CD4-positive, alpha-beta T cell (primary cell): ENCODE results near the gene ADARB2. TPM values are rescaled to one million over a fixed set of nuclear protein-coding genes. Genes with fewer than 3 reads are reported as not detected.

Source experiments
- ATAC-seq: fragments of 200-7000 bp; cut with Tn5 transposase; one replicate; pipeline ENCODE4 v1.10.0; 2022; ENCODE audit warnings: mild to moderate bottlenecking; ENCODE audit not compliant: poor library complexity
- CTCF ChIA-PET: fragments of 350-600 bp; sonication (Branson Sonifier 250); formaldehyde crosslinking; loops from one replicate; lab custom pipeline; 2021; ENCODE audit warnings: antibody characterized with exemption, inconsistent platforms; lab: Charles Lee
- POLR2A ChIA-PET: fragments of 350-600 bp; sonication (Branson Sonifier 250); formaldehyde crosslinking; loops from one replicate; lab custom pipeline; 2021; ENCODE audit warnings: antibody characterized with exemption, inconsistent platforms; lab: Charles Lee
- DNase-seq, 14 experiments: peaks; one replicate each; pipeline ENCODE4 v3.0.0-alpha.2; 2013 to 2020; ENCODE audit warnings: mixed read lengths in 2 of 14
- H3K27ac ChIP-seq, 2 donors: one replicate each; pipeline versions ENCODE4 v1.5.1 to v1.7.0; 2013; ENCODE audit warnings: low read length in 2 of 2, low read depth in 1 of 2, mild to moderate bottlenecking in 1 of 2
- H3K27me3 ChIP-seq, 2 experiments: 1 replicate in 1 of 2; 2 replicates in 1 of 2; pipeline versions ENCODE4 v1.6.1 to v1.7.0; 2013; ENCODE audit warnings: low read length in 2 of 2, control low read depth in 1 of 2, mild to moderate bottlenecking in 1 of 2, moderate library complexity in 1 of 2; ENCODE audit not compliant: insufficient read depth in 2 of 2, control insufficient read depth in 1 of 2
- H3K36me3 ChIP-seq: one replicate; pipeline ENCODE4 v1.6.1; 2013; ENCODE audit warnings: low read length, control low read depth; ENCODE audit not compliant: insufficient read depth
- H3K4me1 ChIP-seq: one replicate; pipeline ENCODE4 v1.6.1; 2013; ENCODE audit warnings: low read length, control low read depth; ENCODE audit not compliant: insufficient read depth
- H3K4me3 ChIP-seq: one replicate; pipeline ENCODE4 v1.5.1; 2013; ENCODE audit warnings: mild to moderate bottlenecking, low read length, moderate library complexity
- H3K9me3 ChIP-seq, 2 experiments: 1 replicate in 1 of 2; 2 replicates in 1 of 2; pipeline versions ENCODE4 v1.6.1 to v1.7.0; 2013; ENCODE audit warnings: low read length in 2 of 2, mild to moderate bottlenecking in 2 of 2, control low read depth in 1 of 2, moderate library complexity in 1 of 2; ENCODE audit not compliant: control insufficient read depth in 1 of 2, insufficient read depth in 1 of 2
- H3K27ac Mint-ChIP-seq: one replicate; pipeline ENCODE4 v1.8.0; 2020; ENCODE audit warnings: mixed read lengths
- H3K27me3 Mint-ChIP-seq: one replicate; pipeline ENCODE4 v1.8.0; 2021; ENCODE audit warnings: mixed read lengths
- H3K36me3 Mint-ChIP-seq: one replicate; pipeline ENCODE4 v1.8.0; 2021; ENCODE audit warnings: low read depth, mixed read lengths
- H3K4me1 Mint-ChIP-seq: one replicate; pipeline ENCODE4 v1.8.0; 2021; ENCODE audit warnings: low read depth, mixed read lengths
- H3K4me3 Mint-ChIP-seq: one replicate; pipeline ENCODE4 v1.8.0; 2020; ENCODE audit warnings: mild to moderate bottlenecking, mixed read lengths
- H3K9me3 Mint-ChIP-seq: one replicate; pipeline ENCODE4 v1.8.0; 2020; ENCODE audit warnings: mixed read lengths
- intact Hi-C, 2 experiments: fragments of 100-400 bp; cut with DNase I in 1 of 2; cut with micrococcal nuclease in 1 of 2; formaldehyde crosslinking; loops; one replicate each; pipeline versions ENCODE4 v1.15.1 to v1.9.0; 2023 to 2025; cut with DNase I, micrococcal nuclease
- total RNA-seq, 174 experiments: library from RNA in 2 of 174; stranded (reverse) in 2 of 174; gene quantifications; one replicate each; pipeline ENCODE4 v1.2.3 and lab custom pipeline; 2021 to 2026
- TF ChIP-seq, protein P1 (sequence below): fragments of 200-600 bp; IDR thresholded peaks from one replicate; pipeline ENCODE4 v1.8.0; 2022; ENCODE audit warnings: antibody characterized with exemption, mild to moderate bottlenecking

Gene ADARB2
- total RNA-seq, 2 experiments from 2014 or later: 0.14 TPM; not detected in 1

DNA sequence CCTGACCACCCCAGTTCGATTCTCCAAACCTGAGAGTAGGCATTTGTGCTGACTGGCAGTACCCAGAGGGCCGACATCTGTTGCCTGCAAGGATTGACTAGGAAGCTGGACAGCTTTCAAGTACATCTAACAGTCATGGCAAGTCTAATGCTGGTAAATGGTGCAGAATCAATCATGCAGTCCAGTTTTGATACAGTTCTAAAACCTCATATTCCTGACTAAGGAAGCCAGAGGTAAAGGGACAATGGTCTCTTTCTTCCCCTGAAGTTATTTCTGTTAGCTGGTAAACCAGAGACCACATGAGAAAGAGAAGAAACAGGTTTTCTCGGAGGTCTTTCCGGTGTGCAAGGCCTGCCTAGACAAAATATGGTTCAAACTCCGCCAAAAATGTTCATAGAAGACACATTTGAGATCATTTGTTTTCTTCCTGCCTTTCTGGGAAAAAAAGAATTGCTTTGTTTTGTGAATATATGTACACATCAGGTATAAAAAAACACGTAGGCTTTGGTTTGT lies 584.0 kb downstream of the ADARB2 start:
- ChIA-PET CTCF (no interaction called here), POLR2A (no interaction called here)
- H3K4me1 Mint-ChIP-seq: peaks cover 5% of the 10 kb centered on the region
- Histone ChIP-seq H3K4me3 (no peak overlapping the region), H3K36me3 (no peaks in the 10 kb centered on the region), H3K4me1 (peaks cover 6% of the 10 kb centered on the region), H3K27me3 (peaks cover 0 to 3% of the 10 kb centered on the region in 2 experiments), H3K27ac (no peak overlapping the region), H3K9me3 (no peaks in the 10 kb centered on the region)
- H3K36me3 Mint-ChIP-seq: no peaks in the 10 kb centered on the region
- intact Hi-C loops: no loop called here
- H3K27me3 Mint-ChIP-seq: no peaks in the 10 kb centered on the region
- no peak overlapping the region for H3K4me3 Mint-ChIP-seq
- TF ChIP-seq, protein P1, sequence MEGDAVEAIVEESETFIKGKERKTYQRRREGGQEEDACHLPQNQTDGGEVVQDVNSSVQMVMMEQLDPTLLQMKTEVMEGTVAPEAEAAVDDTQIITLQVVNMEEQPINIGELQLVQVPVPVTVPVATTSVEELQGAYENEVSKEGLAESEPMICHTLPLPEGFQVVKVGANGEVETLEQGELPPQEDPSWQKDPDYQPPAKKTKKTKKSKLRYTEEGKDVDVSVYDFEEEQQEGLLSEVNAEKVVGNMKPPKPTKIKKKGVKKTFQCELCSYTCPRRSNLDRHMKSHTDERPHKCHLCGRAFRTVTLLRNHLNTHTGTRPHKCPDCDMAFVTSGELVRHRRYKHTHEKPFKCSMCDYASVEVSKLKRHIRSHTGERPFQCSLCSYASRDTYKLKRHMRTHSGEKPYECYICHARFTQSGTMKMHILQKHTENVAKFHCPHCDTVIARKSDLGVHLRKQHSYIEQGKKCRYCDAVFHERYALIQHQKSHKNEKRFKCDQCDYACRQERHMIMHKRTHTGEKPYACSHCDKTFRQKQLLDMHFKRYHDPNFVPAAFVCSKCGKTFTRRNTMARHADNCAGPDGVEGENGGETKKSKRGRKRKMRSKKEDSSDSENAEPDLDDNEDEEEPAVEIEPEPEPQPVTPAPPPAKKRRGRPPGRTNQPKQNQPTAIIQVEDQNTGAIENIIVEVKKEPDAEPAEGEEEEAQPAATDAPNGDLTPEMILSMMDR: no peak
- no peak overlapping the region for H3K27ac Mint-ChIP-seq
- no peak for DNase-seq
- no peak for ATAC-seq
- H3K9me3 Mint-ChIP-seq: no peaks in the 10 kb centered on the region

DNA sequence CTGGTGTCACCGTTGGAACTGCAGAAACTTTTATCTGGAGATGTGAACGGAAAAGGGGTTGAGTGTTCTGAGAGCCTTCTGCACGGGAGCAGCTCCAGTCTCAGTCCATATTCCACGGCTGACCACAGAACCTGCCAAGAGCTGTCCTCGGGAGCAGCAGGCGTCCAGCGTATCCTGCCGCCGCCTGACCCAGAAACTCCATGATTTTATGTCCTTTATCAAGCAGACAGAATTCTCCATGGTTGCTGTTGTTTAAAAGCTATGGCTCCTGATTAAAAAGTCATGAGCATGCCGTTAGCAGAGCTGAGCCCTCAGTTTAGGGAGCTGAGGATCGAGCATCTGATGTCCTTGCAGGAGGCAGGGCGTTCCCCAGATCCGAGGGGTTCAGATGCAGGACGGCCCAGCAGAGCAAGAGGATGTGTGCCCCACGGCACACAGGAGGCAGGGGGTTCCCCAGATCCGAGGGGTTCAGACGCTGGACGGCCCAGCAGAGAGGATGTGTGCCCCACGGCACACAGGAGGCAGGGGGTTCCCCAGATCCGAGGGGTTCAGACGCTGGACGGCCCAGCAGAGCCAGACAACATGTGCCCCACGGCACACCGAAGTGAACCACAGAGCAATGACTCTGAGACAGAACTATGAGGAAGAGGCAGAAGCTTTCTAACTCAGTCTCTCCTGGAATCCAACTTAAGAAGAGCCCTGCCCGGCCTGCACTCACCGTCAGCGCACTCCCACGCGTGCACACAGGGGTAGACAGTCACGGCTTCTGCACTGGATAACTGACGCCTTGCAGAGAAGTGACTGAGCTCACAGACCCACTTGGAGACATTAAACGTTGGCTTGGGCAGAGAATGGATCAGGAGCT lies 584.7 kb downstream of the ADARB2 start:
- no peak for ATAC-seq
- intact Hi-C loops: no loop called here
- Histone ChIP-seq H3K9me3 (peaks cover 0 to 2% of the 10 kb centered on the region in 2 experiments), H3K4me1 (peaks cover 6% of the 10 kb centered on the region), H3K27ac (no peak overlapping the region), H3K27me3 (peaks cover 0 to 3% of the 10 kb centered on the region in 2 experiments), H3K4me3 (no peak overlapping the region), H3K36me3 (no peaks in the 10 kb centered on the region)
- Mint-ChIP-seq H3K36me3 (no peaks in the 10 kb centered on the region), H3K4me1 (peaks cover 5% of the 10 kb centered on the region), H3K27ac (no peak overlapping the region), H3K4me3 (no peak overlapping the region), H3K27me3 (no peaks in the 10 kb centered on the region), H3K9me3 (no peaks in the 10 kb centered on the region)
- TF ChIP-seq, protein P1: no peak
- no peak for DNase-seq
- CTCF ChIA-PET: no interaction called here
- POLR2A ChIA-PET: no interaction called here

DNA sequence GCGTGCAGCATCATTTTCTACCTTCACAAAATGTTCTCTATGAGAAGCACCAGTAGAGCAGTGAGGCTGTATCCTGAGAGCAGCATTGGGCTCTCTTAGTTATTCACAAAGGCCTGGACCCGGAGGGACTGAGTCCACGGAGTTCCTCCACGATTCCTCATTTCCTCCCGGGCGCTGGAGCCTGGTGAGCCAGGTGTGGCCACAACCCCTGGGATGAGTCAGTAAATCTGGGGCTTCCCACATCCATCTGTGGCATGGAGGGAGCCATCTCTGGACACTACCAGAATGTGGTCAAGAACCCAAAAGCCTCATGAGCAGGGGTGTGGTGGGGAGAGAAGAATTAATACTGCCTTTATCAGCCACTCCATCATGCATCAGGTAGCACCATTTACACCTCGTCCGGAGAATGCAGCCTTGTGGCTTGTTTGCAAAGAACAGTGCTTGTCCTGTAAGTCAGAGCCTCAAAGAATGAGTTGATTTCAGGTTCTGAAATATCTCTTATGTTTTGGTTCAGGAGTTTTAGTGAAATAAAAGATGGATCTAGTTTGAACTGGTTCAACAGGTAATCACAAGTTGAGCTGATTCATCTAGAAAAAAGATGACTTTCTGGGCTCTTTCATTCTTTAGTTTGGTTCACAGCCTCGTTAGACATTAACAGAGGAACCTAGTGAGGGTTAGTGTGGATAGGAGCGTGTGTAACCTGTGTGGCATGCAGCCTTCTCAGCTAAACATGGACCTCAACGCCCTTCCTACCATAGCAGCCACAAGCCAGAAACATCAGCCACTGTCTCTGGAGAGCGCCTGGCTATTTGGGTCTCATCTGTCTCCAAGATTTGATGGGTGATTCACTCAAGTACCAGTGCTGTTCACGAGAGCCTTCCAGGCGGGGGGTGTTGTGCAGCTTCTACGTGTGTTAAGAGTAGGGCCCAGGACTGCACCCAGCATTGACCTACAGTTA lies 586.0 kb downstream of the ADARB2 start:
- Mint-ChIP-seq H3K27me3 (no peaks in the 10 kb centered on the region), H3K9me3 (peaks cover 6% of the 10 kb centered on the region), H3K4me3 (no peak overlapping the region), H3K4me1 (peaks cover 5% of the 10 kb centered on the region), H3K36me3 (no peaks in the 10 kb centered on the region), H3K27ac (no peak overlapping the region)
- Histone ChIP-seq H3K4me1 (peaks cover 6% of the 10 kb centered on the region), H3K4me3 (no peak overlapping the region), H3K27me3 (peaks cover 0 to 2% of the 10 kb centered on the region in 2 experiments), H3K27ac (no peak overlapping the region), H3K9me3 (peaks cover 2 to 11% of the 10 kb centered on the region in 2 experiments), H3K36me3 (no peaks in the 10 kb centered on the region)
- TF ChIP-seq, protein P1: no peak
- ATAC-seq (no peak), DNase-seq (no peak)
- intact Hi-C loops: no loop called here
- ChIA-PET POLR2A (no interaction called here), CTCF (no interaction called here)
